GM23338 (cell line): ENCODE results near the gene PRSS33.

Source experiments
- CREB1 ChIP-seq: fragments of 250-450 bp; sonication (Bioruptor Pico); IDR thresholded peaks from 2 replicates; pipeline ENCODE4 v1.5.0; 2020; ENCODE audit warnings: low read depth, mild to moderate bottlenecking, moderate library complexity
- CTCF ChIP-seq, 2 experiments: fragments of 200-600 bp in 1 of 2; sonication (generic) in 1 of 2; conservative IDR thresholded peaks; 2 replicates each; pipeline versions ENCODE4 v1.5.1 to v1.6.1; 2016 to 2017; ENCODE audit warnings: antibody characterized with exemption in 2 of 2, low read depth in 2 of 2, mild to moderate bottlenecking in 2 of 2, moderate library complexity in 1 of 2
- EZH2 ChIP-seq: fragments of 200-600 bp; sonication (generic); IDR thresholded peaks from one replicate; pipeline ENCODE4 v1.8.0; 2017; ENCODE audit warnings: antibody characterized with exemption, mild to moderate bottlenecking, low read depth; ENCODE audit not compliant: unreplicated experiment
- EZH2phosphoT487 ChIP-seq: fragments of 200-600 bp; sonication (generic); IDR thresholded peaks from one replicate; pipeline ENCODE4 v1.8.1; 2018; ENCODE audit warnings: antibody characterized with exemption; ENCODE audit not compliant: unreplicated experiment
- POLR2AphosphoS5 ChIP-seq: IDR thresholded peaks from 2 replicates; pipeline ENCODE4 v1.6.1; 2016; ENCODE audit warnings: antibody characterized with exemption, low read depth
- REST ChIP-seq: IDR thresholded peaks from one replicate; pipeline ENCODE4 v1.6.1; 2018; ENCODE audit warnings: antibody characterized with exemption; ENCODE audit not compliant: unreplicated experiment

GRCh38 chr16:2749936-2750335, 37.4 kb downstream of the PRSS33 start:
- no peak for TF ChIP-seq CTCF (conservative IDR thresholded peaks at IDR 0.05; ENCODE audit: low read depth in 2 of 2)
- no peak for TF ChIP-seq POLR2AphosphoS5
- TF ChIP-seq EZH2phosphoT487: no peak
- no peak for TF ChIP-seq EZH2
- TF ChIP-seq CREB1 (CRISPR knock-in tag): no peak
- TF ChIP-seq REST: no peak
